Epithelial cell of proximal tubule (primary cell): ENCODE results near the gene ZNF189. TPM values are rescaled to one million over a fixed set of nuclear protein-coding genes. Genes with fewer than 3 reads are reported as not detected.

Source experiments
- DNase-seq: peaks from one replicate; pipeline ENCODE4 v3.0.0-alpha.2; 2011; ENCODE audit warnings: low read depth
- H3K4me3 ChIP-seq: 2 replicates; pipeline ENCODE4 v1.5.1; 2011; ENCODE audit warnings: low read depth, mild to moderate bottlenecking, low read length
- total RNA-seq: library from RNA; depleted of rRNA; stranded (reverse); fragments of >200 nt; gene quantifications from 2 replicates; pipeline ENCODE4 v1.2.3, GENCODE V29; 2015
- TF ChIP-seq, protein P1 (sequence below): conservative IDR thresholded peaks from 2 replicates; pipeline ENCODE4 v1.5.1; 2012; ENCODE audit warnings: low read depth, mild to moderate bottlenecking, low read length

ZNF189 gene
- total RNA-seq, 1 donor from 2014 or later, result 8.2 TPM

DNA sequence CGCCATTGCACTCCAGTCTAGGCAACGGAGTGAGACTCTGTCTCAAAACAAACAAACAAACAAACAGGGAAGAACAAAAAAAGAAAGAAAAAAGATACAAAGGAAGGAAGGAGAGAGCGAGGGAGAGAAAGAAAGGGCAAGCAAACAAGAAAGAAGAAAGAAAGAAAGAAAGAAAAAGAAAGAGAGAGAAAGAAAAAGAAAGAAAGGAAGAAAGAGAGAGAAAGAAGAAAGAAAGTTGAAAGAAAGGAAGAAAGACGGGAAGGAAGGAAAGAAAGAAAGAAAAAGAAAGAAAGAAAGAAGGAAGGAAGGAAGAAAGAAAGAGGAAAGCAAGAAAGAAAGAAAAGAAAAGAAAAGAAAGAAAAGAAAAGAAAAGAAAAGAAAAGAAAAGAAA, 50.0 kb downstream of the ZNF189 start:
- H3K4me3 ChIP-seq, result peak overlapping the region; percentile 58
- no peak for DNase-seq
- TF ChIP-seq, protein P1, sequence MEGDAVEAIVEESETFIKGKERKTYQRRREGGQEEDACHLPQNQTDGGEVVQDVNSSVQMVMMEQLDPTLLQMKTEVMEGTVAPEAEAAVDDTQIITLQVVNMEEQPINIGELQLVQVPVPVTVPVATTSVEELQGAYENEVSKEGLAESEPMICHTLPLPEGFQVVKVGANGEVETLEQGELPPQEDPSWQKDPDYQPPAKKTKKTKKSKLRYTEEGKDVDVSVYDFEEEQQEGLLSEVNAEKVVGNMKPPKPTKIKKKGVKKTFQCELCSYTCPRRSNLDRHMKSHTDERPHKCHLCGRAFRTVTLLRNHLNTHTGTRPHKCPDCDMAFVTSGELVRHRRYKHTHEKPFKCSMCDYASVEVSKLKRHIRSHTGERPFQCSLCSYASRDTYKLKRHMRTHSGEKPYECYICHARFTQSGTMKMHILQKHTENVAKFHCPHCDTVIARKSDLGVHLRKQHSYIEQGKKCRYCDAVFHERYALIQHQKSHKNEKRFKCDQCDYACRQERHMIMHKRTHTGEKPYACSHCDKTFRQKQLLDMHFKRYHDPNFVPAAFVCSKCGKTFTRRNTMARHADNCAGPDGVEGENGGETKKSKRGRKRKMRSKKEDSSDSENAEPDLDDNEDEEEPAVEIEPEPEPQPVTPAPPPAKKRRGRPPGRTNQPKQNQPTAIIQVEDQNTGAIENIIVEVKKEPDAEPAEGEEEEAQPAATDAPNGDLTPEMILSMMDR, result no peak

DNA sequence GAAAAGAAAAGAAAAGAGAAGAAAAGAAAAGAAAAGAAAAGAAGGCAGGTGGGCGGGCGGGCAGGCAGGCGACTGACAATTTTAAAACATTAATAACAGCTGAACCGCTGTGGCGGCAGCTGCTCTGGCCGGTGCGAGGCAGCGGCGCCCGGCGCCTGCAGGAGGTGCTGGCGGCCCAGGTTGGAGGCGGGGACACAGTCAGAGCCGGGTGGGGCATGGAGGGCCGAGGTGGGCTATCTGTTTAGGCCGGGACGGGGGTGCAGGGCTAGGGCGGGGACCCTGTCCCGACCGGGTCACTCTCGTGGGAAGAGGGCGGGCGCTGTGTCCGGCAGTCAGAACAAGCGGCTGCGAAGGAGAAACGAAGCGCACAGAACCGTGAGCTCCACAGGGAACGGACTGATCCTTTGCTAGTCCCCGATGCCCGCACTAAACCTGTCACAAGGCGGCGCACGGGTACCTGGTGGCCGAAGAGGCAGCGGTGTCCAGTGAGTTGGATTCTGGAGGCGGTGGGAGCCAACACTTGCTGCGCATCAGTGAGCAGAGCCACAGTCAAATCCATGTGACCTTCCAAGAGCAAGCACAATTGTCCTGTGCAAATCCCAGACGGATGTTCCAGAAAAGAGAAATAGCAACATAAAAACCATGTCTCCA, 50.5 kb downstream of the ZNF189 start:
- DNase-seq, result no peak
- TF ChIP-seq, protein P1, result peak; percentile 58
- peak overlapping the region; percentile 58 for H3K4me3 ChIP-seq

DNA sequence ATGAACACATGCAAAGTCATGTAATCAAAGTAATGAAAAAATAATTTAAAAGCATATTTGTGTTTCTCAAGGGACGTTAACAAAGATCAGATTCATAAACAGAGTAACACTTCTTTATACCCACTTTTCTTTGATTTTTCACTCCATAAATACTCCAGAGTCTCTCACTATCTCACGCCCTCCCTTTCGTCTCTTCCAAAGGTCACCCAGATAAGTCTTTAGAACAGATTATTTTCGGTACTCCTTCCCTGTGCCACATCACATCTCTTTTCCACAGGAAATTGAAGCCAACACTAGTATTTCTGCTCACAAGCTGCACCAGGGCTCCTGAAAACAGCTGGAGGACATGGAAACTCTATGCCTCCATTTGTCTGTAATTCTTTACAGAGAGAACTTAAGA, 52.3 kb downstream of the ZNF189 start:
- DNase-seq, result no peak
- no peak overlapping the region for H3K4me3 ChIP-seq
- TF ChIP-seq, protein P1, result no peak

DNA sequence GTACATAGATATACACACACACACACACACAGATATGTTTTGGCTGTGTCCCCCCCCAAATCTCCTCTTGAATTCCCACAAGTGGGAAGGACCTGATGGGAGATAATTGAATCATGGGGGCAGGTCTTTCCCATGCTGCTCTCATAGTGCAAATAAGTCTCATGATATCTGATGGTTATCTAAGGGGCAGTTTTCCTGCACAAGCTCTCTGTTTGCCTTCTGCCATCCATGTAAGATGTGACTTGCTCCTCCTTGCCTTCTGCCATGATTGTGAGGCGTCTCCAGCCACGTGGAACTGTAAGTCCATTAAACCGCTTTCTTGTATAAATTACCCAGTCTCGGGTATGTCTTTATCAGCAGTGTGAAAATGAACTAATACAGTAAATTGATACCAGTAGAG, 52.8 kb downstream of the ZNF189 start:
- no peak overlapping the region for H3K4me3 ChIP-seq
- no peak for DNase-seq
- TF ChIP-seq, protein P1, result no peak

DNA sequence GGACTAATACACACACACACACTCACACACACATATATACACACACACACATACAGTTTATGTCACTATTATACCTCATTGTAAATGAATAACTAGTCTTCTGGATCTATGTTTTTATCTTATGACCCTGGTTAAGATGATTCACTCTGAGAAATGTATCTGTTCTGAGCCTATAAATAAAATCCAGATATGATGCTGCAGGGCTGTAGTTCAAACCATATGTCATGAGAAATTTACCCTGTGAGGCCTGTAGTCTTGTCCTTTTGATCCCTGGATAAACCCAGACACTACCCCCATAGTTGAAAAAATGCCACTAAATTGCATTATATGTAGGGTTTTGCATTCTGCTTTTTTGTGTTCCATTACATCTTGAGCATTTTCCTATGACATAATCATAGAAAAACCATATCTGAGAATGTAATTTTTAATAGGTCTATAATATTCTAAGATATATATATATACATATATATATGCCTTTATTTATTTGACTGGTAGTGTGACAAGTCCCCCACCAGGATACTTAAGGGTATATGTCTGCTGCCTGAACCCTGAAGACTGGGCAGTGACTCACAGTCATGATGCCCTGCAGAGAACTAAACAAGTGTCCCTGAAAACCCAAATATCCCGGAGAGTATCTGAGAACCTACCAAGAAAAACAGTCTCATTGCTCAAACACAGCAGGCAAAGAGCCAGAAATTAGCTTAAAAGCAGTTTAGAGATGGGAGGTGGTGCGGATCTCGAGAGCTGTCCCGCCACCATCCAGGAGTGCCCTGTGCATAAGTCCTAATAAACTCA, 55.3 kb downstream of the ZNF189 start:
- TF ChIP-seq, protein P1, result no peak
- H3K4me3 ChIP-seq, result no peak overlapping the region
- DNase-seq, result no peak

DNA sequence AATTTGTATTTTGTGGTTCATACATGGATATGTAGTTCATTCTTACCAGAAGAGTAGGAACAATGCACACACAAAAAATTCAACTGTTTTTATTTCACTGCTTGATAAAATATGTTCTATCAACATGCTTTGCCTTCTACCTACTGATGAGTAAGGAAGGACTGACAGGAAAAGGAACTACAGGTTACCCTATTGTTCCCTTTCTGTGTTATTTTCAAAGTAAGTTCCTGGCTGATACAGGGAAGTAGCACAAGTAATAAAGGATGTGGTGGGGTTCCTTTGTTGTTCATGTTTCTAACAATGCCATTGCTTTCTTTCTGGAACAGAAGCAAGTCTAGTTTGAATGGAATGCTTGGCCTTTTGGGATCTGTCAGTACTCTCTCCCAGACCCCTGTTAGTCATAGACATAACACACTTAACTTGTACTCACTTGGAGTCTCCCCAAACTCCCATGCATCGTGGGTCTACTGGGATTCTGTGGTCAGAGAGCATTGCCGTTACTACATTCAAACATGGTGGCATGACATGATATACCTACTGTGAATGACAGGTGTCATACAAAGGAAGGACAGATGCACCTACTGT, 57.1 kb downstream of the ZNF189 start:
- TF ChIP-seq, protein P1, result no peak
- no peak overlapping the region for H3K4me3 ChIP-seq
- DNase-seq, result no peak

DNA sequence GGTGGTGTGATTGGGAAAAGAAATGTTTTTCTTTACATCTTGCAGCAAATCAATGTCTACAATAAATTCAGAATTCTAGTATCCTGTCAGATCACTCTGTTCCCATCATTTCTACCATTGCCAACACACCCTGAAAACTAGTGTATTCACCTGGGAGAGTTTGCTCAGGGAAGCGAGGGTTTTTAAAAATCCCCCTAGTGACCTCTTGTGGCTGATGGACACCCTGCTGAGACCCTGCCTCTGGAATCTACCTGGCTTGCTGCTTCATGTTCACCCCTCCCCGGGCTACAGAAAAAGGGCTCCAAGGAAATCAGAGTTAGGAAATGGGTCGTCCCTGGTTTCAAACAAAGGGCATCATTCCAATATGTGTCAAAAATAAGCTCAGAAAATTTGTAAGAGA, 58.4 kb downstream of the ZNF189 start:
- no peak overlapping the region for H3K4me3 ChIP-seq
- TF ChIP-seq, protein P1, result peak; percentile 28
- no peak for DNase-seq
